ENCODE measurements around the gene GMPS.
"Not testable (repeated sequence)": the region's sequence is repeated elsewhere in the genome, so short reads cannot be mapped to it uniquely, and the experiment has no call there.

The GMPS gene

DNA sequence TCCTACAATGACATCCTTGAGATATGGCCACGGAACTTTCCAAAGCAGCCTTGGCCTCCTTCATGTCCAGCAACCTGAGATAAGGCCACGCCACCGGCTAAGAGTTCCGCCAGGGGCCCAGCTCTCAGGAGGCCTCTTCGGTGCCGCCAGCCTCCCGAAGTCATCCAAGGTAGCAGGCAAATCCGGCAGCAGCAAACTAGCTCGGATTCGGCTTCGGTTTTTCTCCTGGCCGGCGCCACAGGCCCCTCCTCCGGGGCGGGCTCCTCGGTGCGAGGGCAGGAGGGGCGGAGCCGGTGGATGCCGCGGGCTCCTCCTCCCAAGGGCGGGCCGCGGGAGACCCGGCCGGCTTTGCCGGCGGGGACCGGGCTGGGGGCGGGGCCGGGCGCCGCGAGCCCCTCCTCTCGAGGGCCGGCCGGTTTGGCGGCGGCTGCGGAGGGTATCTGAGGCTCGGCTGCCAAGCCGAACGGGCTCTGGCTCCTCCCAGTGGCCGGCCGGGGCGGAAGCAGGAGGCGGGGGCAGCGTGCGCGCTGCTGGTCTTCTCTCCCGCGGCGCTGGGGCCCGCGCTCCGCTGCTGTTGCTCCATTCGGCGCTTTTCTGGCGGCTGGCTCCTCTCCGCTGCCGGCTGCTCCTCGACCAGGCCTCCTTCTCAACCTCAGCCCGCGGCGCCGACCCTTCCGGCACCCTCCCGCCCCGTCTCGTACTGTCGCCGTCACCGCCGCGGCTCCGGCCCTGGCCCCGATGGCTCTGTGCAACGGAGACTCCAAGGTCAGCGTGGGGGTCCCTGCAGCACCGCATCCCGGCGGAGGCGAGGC, at the start of gene GMPS:
Gene GMPS (plus strand): TSS at position 518 of the 812 bp plus-strand sequence. CDS start 221 bp downstream, at position 739.
- peak; percentile 94 to 97 for DNase-seq

DNA sequence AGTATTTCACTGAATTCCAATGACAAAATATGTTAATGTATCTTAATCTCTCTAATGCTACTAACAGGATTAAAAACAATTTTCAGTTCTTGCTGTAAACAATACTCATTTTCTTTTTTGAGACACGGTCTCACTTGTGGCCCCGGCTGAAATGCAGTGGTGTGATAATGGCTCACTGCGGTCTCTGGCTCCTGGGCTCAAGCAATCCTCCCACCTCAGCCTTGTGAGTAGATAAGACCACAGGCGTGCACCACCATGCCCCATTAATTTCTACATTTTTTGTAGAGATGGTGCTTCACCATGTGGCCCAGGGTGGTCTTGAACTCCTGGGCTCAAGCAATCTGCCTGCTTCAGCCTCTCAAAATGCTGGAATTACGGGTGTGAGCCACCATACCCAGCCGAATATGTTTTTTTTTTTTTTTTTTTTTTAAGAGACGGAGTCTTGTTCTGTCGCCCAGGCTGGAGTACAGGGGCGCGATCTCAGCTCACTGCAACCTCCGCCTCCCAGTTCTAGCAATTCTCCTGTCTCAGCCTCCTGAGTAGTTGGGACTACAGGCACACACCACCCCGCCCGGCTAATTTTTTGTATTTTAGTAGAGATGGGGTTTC, 41.9 kb upstream of the GMPS start:
- DNase-seq: not testable (repeated sequence)

DNA sequence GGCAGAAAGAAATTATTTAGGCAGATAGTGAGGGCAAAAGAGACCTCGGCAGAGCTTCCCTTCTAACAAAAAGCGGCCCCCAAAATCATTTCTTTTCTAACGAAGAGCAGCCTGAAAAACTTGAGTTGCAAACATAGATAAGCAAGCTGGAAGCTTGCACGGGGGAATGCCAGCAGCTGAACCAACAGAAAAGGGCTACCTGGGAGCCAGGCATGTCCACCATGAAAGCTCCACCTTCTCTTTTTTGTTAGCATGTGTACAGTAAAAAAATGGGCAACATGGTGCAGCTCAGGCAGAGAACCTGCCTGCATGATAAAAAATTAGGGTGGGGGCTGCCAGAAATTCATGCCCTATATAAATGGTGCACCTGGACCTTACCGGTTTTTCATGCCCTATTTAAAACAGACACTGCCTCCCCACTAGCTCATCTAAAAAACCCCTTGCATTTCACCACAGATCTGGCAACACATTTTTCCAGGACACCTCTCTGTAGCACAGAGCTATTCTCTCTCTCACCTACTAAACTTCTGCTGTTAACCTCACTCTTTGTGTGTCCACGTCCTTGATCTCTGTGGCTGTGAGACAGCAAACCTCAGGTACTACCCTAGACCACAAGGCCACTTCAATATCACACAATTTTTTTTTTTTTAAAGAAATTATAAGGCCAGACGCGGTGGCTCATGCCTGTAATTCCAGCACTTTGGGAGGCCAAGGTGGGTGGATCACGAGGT, 34.9 kb upstream of the GMPS start:
- DNase-seq: no peak

DNA sequence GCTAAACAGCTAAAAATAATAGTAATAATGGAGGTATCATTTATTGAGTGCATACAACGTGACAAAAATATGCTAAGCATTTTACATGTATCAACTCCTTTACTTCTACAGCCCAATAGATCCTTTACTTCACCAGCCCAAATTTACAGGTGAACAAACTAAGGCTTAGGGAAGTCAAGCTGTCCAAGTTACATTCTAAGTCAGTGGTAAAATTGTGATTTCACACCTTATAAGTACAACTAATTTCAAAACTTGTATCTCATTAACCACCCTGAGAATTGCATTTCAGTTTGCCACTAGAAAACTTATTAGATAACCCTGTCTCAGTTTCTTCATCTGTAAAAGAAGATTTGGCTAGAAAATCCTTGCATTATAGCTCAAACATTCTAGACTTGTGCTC, 26.9 kb upstream of the GMPS start:
- DNase-seq: no peak

DNA sequence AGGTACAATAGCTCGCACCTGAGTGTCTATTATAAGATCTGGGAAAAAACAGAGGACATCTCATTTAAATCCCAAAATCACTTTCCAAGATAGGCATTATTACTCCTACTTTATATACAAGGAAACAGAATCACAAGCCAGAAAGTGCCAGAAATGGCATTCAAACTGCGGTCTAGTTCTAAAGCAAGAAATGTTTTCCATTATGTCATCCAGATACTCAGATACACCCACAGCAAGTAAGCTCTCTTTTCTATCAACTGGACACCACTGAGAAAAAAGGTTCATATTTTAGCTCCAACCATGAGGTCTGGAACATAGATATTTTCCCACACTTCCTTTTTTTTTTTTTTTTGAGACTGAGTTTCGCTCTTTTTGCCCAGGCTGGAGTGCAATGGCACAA, 24.3 kb upstream of the GMPS start:
- DNase-seq: no peak

DNA sequence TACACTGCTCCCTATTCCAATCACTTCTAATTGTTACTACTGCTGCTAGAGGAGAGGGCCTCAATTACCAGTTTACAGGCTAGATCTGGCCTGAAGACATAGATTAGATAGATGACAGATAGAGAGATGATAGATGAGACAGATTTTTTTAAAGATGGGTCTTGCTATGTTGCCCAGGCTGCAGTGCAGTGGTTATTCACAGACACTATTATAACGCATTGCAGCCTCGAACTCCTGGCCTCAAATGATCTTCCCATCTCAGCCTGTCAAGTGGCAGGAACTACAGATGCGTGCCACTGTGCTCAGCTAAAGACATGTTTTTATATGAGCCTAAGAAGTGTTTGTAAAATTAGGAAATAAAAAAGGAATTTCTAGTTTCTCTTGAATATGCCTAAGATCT, 22.5 kb upstream of the GMPS start:
- DNase-seq: no peak

DNA sequence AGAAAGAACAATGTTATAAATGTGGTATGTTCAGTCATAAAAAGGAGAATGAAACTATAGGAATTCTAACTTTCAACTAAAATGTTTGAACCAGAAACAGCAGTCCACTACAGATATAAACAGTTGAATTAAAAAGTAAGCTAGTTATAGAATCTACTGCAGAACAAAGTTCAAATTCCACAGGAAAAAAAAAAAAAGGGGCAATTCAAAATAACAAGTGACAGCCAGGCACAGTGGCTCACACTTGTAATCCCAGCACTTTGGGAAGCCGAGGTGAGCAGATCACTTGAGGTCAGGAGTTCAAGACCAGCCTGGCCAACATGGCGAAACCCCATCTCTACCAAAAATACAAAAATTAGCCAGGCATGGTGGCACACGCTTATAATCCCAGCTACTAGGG, 21.0 kb upstream of the GMPS start:
- DNase-seq: not testable (repeated sequence)

DNA sequence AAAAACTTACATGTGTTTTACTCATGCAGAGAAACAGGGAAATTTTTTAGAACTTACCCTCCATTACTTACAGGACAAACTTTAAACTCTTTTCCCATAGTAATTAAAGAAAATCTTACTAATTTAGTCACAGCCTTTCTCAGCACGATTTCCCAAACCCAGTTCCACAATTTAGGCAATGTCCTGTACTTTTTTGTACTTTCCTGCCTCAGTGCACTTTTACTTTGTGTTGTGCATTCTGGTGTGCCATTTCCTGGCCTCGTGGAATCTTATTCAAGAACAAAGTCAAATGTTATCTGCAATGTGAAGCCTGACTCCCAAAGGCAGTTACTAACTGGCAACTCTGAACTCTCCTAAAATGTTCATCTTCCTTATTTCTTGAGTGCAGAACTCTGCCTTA, 18.1 kb upstream of the GMPS start:
- DNase-seq: no peak

DNA sequence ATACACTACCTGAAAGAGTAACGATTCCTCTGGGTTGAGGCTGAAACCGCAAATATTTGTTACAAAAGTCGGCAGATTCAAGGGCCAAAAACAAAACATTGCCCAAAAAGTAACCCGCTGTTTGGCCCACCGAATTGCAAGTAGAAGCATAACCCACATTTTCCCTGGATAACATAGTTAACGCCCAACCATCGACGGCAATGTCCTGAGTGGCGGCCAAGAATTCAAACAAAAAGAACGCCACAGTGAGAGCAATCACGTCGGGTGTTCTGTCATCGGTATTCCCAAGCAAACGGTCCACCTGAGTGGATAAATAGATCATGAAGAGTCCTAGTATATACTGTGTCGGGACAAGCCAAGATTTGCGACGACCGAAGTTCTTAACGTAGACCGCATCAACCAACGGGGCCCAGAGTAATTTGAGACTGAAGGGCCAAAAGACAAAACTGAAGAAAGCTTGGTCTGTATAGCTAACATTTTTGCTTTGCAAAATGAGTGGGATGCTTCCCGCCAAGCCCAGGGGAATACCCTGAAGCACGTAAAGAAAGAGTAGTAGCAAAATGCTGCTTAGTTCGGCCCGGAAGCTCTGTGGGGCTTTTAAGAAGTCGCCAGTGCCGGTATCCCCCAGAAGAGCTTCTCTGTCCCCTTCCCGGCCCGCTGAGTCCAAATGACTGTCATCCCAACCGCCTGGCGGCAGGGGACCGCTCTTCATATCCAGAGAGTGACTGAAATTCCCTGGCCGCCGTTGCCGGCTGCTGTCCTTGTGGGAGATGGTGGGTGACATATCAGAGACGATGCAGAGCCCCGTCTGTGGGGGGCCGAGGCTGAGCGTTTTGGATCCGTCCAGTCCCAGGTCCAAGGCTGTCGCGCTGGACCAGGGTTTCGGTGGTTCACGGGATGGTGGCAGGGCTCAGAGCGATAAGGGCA, 17.0 kb upstream of the GMPS start:
- peak; percentile 10 to 47 for DNase-seq

DNA sequence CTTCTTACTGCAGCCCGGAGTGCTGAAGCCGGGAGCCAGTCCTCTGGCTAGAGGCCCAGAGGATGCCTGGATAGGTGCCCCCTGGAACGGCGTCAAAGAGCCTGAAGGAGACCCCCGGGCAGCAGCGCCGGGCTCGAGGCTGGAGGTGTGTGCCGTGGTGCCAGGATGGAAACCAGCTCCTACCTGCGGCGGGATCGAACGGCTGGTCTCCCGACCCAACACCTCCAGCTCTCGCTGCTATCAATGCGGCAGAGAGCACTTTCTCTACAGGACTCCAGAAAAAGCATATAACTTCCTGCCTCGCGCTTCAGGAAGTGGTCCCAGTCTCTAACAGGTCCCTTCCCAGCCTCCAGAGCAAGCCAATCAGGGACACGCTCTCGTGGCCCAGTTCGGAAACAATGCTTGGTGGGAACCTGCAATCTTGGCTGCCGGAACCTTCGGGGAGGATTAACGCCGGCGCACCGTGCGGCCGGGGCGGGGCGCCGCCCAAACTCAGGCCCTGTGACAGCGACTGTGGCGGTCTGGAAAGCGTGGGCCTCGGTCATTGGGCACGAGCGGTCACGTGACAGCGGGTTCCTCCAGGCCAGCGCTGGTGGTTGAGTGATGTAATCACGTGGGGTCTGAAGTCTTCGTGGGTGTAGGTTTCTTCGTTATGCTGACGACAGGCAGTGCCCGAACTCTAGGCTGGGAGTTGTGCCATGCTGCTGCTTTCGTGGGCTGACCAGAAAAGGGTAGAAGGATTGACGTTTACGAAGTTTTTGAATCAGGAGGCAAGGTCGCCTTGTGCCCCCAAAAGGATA, 16.1 kb upstream of the GMPS start, which contains the start of gene SLC33A1:
Gene SLC33A1 (minus strand): TSS at position 287 of the 800 bp plus-strand sequence. CDS start 430 bp downstream, outside the sequence.
- DNase-seq: peak; percentile 99 to 100

DNA sequence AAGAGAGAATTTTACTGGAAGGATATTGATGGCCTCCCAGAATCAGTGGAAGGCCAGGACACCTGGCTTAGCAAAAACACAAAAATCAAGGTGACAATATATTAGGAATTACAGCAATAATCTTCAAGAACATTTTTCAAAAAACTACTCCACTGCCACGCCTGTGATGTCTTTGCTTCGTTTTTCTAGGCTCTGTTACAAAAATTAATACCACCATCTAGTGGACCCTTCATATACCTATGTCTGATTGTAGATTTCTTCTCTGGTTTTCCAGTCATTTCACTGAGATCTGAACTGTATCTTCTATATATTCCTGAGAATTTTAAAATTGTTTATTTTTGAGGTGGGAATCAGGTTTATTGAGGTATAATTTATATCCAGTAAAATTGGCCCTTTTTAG, 10.6 kb upstream of the GMPS start:
- DNase-seq: peak in 1 of 2 experiments; percentile 37

DNA sequence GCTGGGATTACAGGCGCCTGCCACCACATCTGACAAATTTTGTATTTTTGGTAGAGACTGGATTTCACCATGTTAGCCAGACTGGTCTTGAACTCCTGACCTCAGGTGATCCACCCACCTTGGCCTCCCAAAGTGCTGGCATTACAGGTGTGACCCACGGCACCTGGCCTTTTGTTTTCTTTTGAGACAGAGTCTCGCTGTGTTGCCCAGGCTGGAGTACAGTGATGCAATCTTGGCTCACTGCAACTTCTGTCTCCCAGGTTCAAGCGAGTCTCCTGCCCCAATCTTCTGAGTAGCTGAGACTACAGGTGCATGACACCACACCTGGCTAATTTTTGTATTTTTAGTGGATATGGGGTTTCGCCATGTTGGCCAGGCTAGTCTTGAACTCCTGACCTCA, 10.0 kb upstream of the GMPS start:
- DNase-seq: not testable (repeated sequence)

DNA sequence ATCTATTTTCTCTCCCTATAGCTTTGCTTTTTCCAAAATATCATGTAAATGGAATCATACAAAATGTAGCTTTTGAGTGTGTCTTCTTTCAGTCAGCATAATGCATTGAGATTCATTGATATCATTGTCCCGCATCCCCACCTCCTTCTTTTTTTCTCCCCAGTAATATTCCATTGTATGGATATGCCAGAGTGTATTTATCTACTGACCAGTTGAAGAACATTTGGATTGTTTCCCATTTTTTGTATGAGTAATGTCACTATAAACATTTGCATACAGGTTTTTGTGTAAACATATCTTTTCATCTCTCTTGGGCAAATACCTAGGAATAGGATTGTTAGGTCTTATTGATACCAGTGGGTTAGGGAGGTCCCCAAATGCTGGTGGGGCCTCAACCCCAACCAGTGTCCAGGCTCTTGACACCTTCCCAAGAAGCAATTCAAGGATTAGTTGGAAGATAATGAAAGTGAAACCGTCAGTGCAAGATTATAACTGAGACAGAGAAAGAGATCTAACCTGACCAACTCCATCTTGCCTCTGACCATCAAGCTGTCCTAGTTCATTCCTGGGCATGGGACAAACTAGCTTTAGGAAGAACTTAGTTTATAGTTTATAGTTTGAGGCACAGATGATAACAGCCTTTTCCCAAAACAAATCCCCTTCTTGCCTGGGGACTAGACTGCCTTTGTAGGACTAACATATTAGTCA, 8.8 kb upstream of the GMPS start:
- no peak for DNase-seq

DNA sequence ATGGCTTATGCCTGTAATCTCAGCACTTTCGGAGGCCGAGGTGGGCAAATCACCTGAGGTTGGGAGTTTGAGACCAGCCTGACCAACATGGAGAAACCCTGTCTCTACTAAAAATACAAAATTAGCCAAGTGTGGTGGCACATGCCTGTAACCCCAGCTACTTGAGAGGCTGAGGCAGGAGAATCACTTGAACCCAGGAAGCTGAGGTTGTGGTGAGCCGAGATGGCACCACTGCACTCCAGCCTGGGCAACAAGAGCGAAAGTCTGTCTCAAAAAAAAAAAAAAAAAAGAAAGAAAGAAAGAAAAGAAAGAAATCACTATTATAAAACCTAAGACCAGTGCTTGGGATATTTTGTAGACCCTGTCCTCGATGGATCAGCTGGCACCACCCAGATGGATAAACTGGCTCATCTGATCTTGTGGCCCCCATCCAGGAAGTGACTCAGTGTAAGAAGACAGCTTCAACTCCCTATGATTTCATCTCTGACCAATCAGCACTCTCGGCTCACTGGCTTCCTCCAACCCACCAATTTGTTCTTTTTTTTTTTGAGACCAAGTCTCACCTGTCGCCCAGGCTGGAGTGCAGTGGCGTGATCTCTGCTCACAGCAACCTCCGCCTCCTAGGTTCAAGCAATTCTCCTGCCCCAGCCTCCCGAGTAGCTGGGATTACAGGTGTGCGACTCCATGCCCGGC, 8.0 kb upstream of the GMPS start:
- not testable (repeated sequence) for DNase-seq

DNA sequence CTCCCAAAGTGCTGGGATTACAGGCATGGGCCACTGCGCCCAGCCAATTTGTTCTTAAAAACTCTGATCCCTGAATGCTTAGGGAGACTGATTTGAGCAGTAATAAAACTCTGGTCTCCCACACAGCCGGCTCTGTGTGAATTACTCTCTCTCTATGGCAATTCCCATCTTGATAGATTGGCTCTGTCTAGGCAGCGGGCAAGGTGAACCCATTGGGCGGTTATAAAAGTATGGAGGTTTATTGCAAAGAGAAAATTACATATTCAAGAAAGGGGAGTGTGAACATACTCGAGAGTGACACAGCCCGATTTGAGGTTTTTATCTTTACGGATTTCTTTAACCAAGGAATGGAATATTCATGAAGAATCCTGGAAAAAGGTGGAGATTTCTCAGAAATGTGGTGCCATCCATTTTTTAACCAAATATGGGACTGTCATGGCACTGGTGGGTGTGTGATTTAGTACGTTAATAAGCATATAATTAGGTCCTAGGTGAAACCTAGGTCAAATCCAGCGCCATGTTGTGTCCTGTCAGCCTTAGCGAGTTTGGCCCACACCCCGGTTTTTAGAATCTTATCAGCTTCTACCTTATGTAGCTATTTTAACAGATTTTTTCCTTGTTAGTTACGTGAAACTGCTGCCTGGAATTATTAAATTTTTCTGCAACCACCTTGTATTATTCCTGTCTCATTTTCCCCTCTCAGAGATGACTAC, 7.2 kb upstream of the GMPS start:
- DNase-seq: no peak

DNA sequence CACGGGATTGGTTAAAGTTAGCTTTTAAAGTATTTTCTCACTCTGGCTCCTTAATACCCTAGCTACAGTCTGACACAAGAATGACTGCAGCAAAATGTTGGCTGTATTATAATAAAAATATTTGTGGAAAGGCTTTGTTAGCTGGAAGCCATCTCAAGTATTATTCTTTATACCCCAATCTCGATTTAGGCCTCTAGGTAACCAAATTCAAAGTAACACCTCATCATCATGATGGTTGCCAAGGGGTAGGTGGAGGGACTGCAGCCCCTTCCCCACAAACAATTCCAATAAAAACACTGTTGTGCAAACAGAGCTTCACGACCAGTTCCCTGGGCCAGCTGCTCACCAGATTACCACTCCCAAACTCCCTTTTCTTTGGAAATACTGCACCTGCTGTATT, 759 bp upstream of the GMPS start:
- DNase-seq: no peak

DNA sequence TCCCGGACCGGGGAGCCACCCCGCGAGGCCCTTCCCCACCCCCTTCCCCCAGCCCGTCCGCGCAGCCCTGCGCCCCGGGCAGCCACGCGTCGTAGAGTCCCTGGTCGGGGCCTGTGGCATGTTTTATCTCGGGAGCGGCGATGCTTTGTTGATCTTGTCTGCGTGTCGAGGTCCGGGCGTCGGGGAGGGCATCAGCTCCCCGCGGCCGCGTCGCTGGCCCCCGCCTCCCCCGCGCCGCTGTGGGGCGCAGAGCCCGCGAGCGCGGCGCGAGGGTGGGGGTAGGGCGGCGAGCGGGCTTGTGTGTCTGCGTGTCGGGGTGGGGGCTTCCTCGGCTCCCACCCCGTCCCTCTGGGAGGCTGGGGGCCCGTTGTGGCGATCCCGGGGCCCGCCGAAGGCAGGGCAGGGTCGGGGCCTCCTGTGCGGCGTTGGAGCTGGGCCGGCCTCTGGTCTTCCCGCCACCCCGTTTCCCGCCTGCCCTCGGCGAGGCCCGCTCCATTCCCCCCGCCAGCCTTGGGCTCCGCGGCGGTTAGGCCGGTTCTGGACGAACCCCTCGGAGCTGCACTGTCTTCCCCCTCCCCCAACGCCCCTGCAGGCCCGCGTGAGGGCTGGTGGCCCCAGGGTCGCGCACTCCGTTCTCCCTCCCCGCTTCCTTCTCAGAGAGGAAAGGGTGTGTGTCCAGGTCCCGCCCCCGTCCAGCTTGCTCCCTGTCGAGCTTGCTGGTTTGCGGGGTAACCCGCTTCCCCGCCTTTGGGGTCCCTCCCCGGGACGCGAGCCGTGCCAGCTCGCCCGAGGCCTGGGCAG, 695 bp downstream of the GMPS start:
- DNase-seq: peak in 1 of 2 experiments; percentile 55

DNA sequence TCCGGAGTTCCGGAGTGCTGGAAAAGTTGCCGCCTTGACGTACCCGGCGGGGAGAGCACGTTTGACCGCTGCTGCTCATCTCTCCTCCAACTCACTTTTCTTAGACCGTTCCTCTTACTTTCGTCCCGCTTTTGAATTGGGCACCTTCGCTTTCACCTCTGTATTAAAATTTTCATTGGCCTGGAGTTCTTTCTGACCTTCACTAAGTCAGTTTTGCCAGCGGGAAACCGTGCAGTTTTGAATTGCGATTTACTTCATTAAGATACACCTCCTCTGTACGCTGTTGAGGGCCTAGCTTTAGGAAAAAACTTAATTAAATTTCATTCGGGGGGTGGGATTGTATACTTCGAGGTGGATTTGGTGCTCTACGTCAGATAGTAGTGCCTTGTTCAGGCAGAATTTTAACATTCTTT, 1.3 kb downstream of the GMPS start:
- DNase-seq: peak in 1 of 2 experiments; percentile 55

Data from NCI-H524 (cell line).